ENCODE measurements around the gene B3GLCT. TPM values are rescaled to one million over a fixed set of nuclear protein-coding genes. Genes with fewer than 3 reads are reported as not detected.
"Not testable (repeated sequence)": the region's sequence is repeated elsewhere in the genome, so short reads cannot be mapped to it uniquely, and the experiment has no call there.

The B3GLCT gene
- polyA plus RNA-seq, 1 of the 3 experiments (the other 2 are of a cell fraction), result 2.4 TPM

- POLR2A ChIA-PET, result interaction anchor here (0.6 kb wide), 1 partner anchor 626 kb away, joined by 3 read pairs; no protein-coding TSS in a partner anchor
- no peaks in the 10 kb centered on the region for H3K36me3 ChIP-seq (replicated peaks in 1 of 2; ENCODE audit: control insufficient read depth in 1 of 2, insufficient read depth in 2 of 2, low read length in 1 of 2)
- H3F3A ChIP-seq (replicated peaks; ENCODE audit: insufficient read depth), result peaks cover 3% of the 10 kb centered on the region
- H3K4me1 ChIP-seq (ENCODE audit: control insufficient read depth in 1 of 2, insufficient read depth in 2 of 2, low read depth in 1 of 2, low read length in 1 of 2), result peaks cover 5 to 10% of the 10 kb centered on the region in 2 experiments; a peak in 3 of 4 replicates
- DNase-seq, result no peak
- H3K27me3 ChIP-seq (ENCODE audit: insufficient read depth), result no peaks in the 10 kb centered on the region
- no peak overlapping the region for H3K4me3 ChIP-seq (ENCODE audit: low read depth in 2 of 2, low read length in 1 of 2)
- H3K9me2 ChIP-seq, result no peaks in the 10 kb centered on the region
- CTCF ChIA-PET, result interaction anchor here (0.7 to 1.4 kb wide), 4 partner anchors 14 to 217 kb away, joined by 3 to 5 read pairs (median 4); no protein-coding TSS in a partner anchor
- H3K4me2 ChIP-seq, result no peak overlapping the region
- H2AFZ ChIP-seq (ENCODE audit: low read depth), result no peak overlapping the region
- no peak for TF ChIP-seq SIN3A (IDR thresholded peaks at IDR 0.05; ENCODE audit: borderline replicate concordance, low read depth, low read length)
- peaks cover 7% of the 10 kb centered on the region; the same call in 1 of the 2 replicates for H3K79me2 ChIP-seq (ENCODE audit: insufficient read depth)
- no peak overlapping the region for H3K9ac ChIP-seq
- H3K27ac ChIP-seq (ENCODE audit: low read depth in 2 of 2, low read length in 1 of 2), result no peak overlapping the region
- H4K20me1 ChIP-seq (ENCODE audit: insufficient read depth), result no peaks in the 10 kb centered on the region
- H3K9me3 ChIP-seq, result no peaks in the 10 kb centered on the region
- WGBS (ENCODE audit: low lambda C conversion rate), result 86% methylated on average over 1 of the region's 1 CpG
These were observed 14.7 kb downstream of the B3GLCT start for GRCh38 chr13:31214435-31214834.

- H2AFZ ChIP-seq (ENCODE audit: low read depth); POLR2A ChIA-PET; H3K9ac ChIP-seq; H3F3A ChIP-seq (replicated peaks; ENCODE audit: insufficient read depth); H3K9me2 ChIP-seq; H3K4me3 ChIP-seq (ENCODE audit: low read depth in 2 of 2, low read length in 1 of 2); H3K27ac ChIP-seq (ENCODE audit: low read depth in 2 of 2, low read length in 1 of 2); H3K9me3 ChIP-seq; H3K4me1 ChIP-seq (ENCODE audit: control insufficient read depth in 1 of 2, insufficient read depth in 2 of 2, low read depth in 1 of 2, low read length in 1 of 2); H3K4me2 ChIP-seq; H3K36me3 ChIP-seq (replicated peaks in 1 of 2; ENCODE audit: control insufficient read depth in 1 of 2, insufficient read depth in 2 of 2, low read length in 1 of 2); H3K27me3 ChIP-seq (ENCODE audit: insufficient read depth); DNase-seq; H3K79me2 ChIP-seq (ENCODE audit: insufficient read depth); H4K20me1 ChIP-seq (ENCODE audit: insufficient read depth): not testable (repeated sequence)
- 97% methylated on average over 2 of the region's 2 CpGs for WGBS (ENCODE audit: low lambda C conversion rate)
- CTCF ChIA-PET, result interaction anchor here (0.6 to 0.8 kb wide), 2 partner anchors 19 to 497 kb away, joined by 3 read pairs; no protein-coding TSS in a partner anchor
These were observed 17.1 kb downstream of the B3GLCT start for GRCh38 chr13:31216916-31217315.

- H3K79me2 ChIP-seq (ENCODE audit: insufficient read depth), result no peaks in the 10 kb centered on the region
- POLR2A ChIA-PET, result no interaction called here
- H3F3A ChIP-seq (replicated peaks; ENCODE audit: insufficient read depth), result no peaks in the 10 kb centered on the region
- no peaks in the 10 kb centered on the region for H3K9me2 ChIP-seq
- no peaks in the 10 kb centered on the region for H3K27me3 ChIP-seq (ENCODE audit: insufficient read depth)
- H3K9me3 ChIP-seq, result no peaks in the 10 kb centered on the region
- H3K9ac ChIP-seq, result no peak overlapping the region
- no peak overlapping the region for H3K27ac ChIP-seq (ENCODE audit: low read depth in 2 of 2, low read length in 1 of 2)
- no peak overlapping the region for H3K4me2 ChIP-seq
- no peak overlapping the region for H2AFZ ChIP-seq (ENCODE audit: low read depth)
- H3K4me1 ChIP-seq (ENCODE audit: control insufficient read depth in 1 of 2, insufficient read depth in 2 of 2, low read depth in 1 of 2, low read length in 1 of 2), result peaks cover 0 to 3% of the 10 kb centered on the region in 2 experiments; a peak in 1 of 4 replicates
- no peak for DNase-seq
- no peak for TF ChIP-seq ELF1 (IDR thresholded peaks at IDR 0.05)
- no peak for TF ChIP-seq EZH2phosphoT487 (IDR thresholded peaks at IDR 0.05; ENCODE audit: borderline replicate concordance, low read depth)
- TF ChIP-seq TEAD4 (IDR thresholded peaks at IDR 0.05; ENCODE audit: borderline replicate concordance, insufficient read depth), result no peak
- TF ChIP-seq, protein P1, sequence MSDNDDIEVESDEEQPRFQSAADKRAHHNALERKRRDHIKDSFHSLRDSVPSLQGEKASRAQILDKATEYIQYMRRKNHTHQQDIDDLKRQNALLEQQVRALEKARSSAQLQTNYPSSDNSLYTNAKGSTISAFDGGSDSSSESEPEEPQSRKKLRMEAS (IDR thresholded peaks at IDR 0.05; ENCODE audit: low read depth), result no peak
- TF ChIP-seq POLR2AphosphoS5 (IDR thresholded peaks at IDR 0.05; ENCODE audit: low read depth, low read length), result no peak
- TF ChIP-seq GATA2 (CRISPR knock-in tag; IDR thresholded peaks at IDR 0.05), result no peak
- TF ChIP-seq YY1 (IDR thresholded peaks at IDR 0.05; ENCODE audit: low read depth), result no peak
- no peak for TF ChIP-seq TAF1 (IDR thresholded peaks at IDR 0.05; ENCODE audit: borderline replicate concordance, low read depth, low read length)
- no peak for TF ChIP-seq FOXJ3 (CRISPR knock-in tag; IDR thresholded peaks at IDR 0.05)
- TF ChIP-seq RFX5 (IDR thresholded peaks at IDR 0.05; ENCODE audit: low read length), result no peak
- TF ChIP-seq TCF12 (IDR thresholded peaks at IDR 0.05), result no peak
- no peak for TF ChIP-seq RAD21 (IDR thresholded peaks at IDR 0.05; ENCODE audit: low read length)
- no peak for TF ChIP-seq NRF1 (IDR thresholded peaks at IDR 0.05; ENCODE audit: low read depth, low read length)
- TF ChIP-seq NFIC (IDR thresholded peaks at IDR 0.05; ENCODE audit: borderline replicate concordance), result no peak
- 92% methylated on average over 4 of the region's 4 CpGs for WGBS (ENCODE audit: low lambda C conversion rate)
- CTCF ChIA-PET, result interaction anchor here (0.9 to 5.0 kb wide), 6 partner anchors 9 to 21 kb away, joined by 3 to 20 read pairs (median 4); no protein-coding TSS in a partner anchor
- H3K4me3 ChIP-seq (ENCODE audit: low read depth in 2 of 2, low read length in 1 of 2), result no peak overlapping the region
- H3K36me3 ChIP-seq (replicated peaks in 1 of 2; ENCODE audit: control insufficient read depth in 1 of 2, insufficient read depth in 2 of 2, low read length in 1 of 2), result no peaks in the 10 kb centered on the region
- H4K20me1 ChIP-seq (ENCODE audit: insufficient read depth), result no peaks in the 10 kb centered on the region
These were observed 20.3 kb downstream of the B3GLCT start for GRCh38 chr13:31219909-31220598.
